Osteocyte (in vitro differentiated cells): ENCODE data around the gene MOV10L1. TPM values are rescaled to one million over a fixed set of nuclear protein-coding genes. Genes with fewer than 3 reads are reported as not detected.

Source experiments
- DNase-seq: peaks from one replicate; pipeline ENCODE4 v3.0.0; 2021; ENCODE audit warnings: mixed read lengths; ENCODE audit not compliant: unreplicated experiment; ENCODE audit errors: extremely low spot score
- H3K27ac Mint-ChIP-seq: one replicate; pipeline ENCODE4 v1.8.0; 2021; ENCODE audit warnings: mild to moderate bottlenecking, mixed read lengths; ENCODE audit not compliant: unreplicated experiment
- H3K27me3 Mint-ChIP-seq: one replicate; pipeline ENCODE4 v1.8.0; 2021; ENCODE audit warnings: mixed read lengths; ENCODE audit not compliant: unreplicated experiment
- H3K36me3 Mint-ChIP-seq: one replicate; pipeline ENCODE4 v1.8.0; 2021; ENCODE audit warnings: mixed read lengths; ENCODE audit not compliant: unreplicated experiment
- H3K4me1 Mint-ChIP-seq: one replicate; pipeline ENCODE4 v1.8.0; 2021; ENCODE audit warnings: mixed read lengths; ENCODE audit not compliant: unreplicated experiment
- H3K4me3 Mint-ChIP-seq: one replicate; pipeline ENCODE4 v1.8.0; 2021; ENCODE audit warnings: mild to moderate bottlenecking, moderate library complexity, mixed read lengths; ENCODE audit not compliant: unreplicated experiment
- H3K9me3 Mint-ChIP-seq: one replicate; pipeline ENCODE4 v1.8.0; 2021; ENCODE audit warnings: mixed read lengths; ENCODE audit not compliant: unreplicated experiment
- total RNA-seq: library from RNA; stranded (reverse); gene quantifications from 2 replicates; pipeline ENCODE4 v1.2.1, GENCODE V29; 2021
- TF ChIP-seq, protein P1 (sequence below): fragments of 200-600 bp; sonication (generic); IDR thresholded peaks from 2 replicates; pipeline ENCODE4 v1.5.0; 2021; ENCODE audit warnings: antibody characterized with exemption, mild to moderate bottlenecking, moderate library complexity

MOV10L1 gene
- total RNA-seq, 1 donor from 2014 or later: 1.4 TPM

GRCh38 chr22:50121202-50121740, 31.5 kb downstream of the MOV10L1 start:
- Mint-ChIP-seq H3K9me3 (peaks cover 16% of the 10 kb centered on the region), H3K27ac (no peak overlapping the region), H3K27me3 (peaks cover 12% of the 10 kb centered on the region), H3K4me3 (no peak overlapping the region), H3K4me1 (peaks cover 12% of the 10 kb centered on the region), H3K36me3 (peaks cover 2% of the 10 kb centered on the region)
- TF ChIP-seq, protein P1, sequence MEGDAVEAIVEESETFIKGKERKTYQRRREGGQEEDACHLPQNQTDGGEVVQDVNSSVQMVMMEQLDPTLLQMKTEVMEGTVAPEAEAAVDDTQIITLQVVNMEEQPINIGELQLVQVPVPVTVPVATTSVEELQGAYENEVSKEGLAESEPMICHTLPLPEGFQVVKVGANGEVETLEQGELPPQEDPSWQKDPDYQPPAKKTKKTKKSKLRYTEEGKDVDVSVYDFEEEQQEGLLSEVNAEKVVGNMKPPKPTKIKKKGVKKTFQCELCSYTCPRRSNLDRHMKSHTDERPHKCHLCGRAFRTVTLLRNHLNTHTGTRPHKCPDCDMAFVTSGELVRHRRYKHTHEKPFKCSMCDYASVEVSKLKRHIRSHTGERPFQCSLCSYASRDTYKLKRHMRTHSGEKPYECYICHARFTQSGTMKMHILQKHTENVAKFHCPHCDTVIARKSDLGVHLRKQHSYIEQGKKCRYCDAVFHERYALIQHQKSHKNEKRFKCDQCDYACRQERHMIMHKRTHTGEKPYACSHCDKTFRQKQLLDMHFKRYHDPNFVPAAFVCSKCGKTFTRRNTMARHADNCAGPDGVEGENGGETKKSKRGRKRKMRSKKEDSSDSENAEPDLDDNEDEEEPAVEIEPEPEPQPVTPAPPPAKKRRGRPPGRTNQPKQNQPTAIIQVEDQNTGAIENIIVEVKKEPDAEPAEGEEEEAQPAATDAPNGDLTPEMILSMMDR: no peak
- no peak for DNase-seq

- no peak for DNase-seq
- Mint-ChIP-seq H3K4me3 (no peak overlapping the region), H3K27ac (no peak overlapping the region), H3K4me1 (peaks cover 12% of the 10 kb centered on the region), H3K9me3 (peaks cover 16% of the 10 kb centered on the region), H3K27me3 (peaks cover 20% of the 10 kb centered on the region), H3K36me3 (peaks cover 2% of the 10 kb centered on the region)
- TF ChIP-seq, protein P1: no peak
Observed at GRCh38 chr22:50123119-50123518, 33.3 kb downstream of the MOV10L1 start.

GRCh38 chr22:50125029-50125428, 35.2 kb downstream of the MOV10L1 start:
- no peak for DNase-seq
- TF ChIP-seq, protein P1: no peak
- no peak overlapping the region for H3K4me3 Mint-ChIP-seq
- H3K9me3 Mint-ChIP-seq: peaks cover 16% of the 10 kb centered on the region
- H3K27me3 Mint-ChIP-seq: peaks cover 20% of the 10 kb centered on the region
- peaks cover 2% of the 10 kb centered on the region for H3K36me3 Mint-ChIP-seq
- no peaks in the 10 kb centered on the region for H3K4me1 Mint-ChIP-seq
- H3K27ac Mint-ChIP-seq: no peak overlapping the region

- Mint-ChIP-seq H3K9me3 (peaks cover under 1% of the 10 kb centered on the region), H3K4me1 (no peaks in the 10 kb centered on the region), H3K4me3 (no peak overlapping the region), H3K36me3 (no peaks in the 10 kb centered on the region), H3K27me3 (peaks cover 22% of the 10 kb centered on the region), H3K27ac (no peak overlapping the region)
- DNase-seq: no peak
- TF ChIP-seq, protein P1: no peak
Observed at GRCh38 chr22:50129121-50129736, 39.4 kb downstream of the MOV10L1 start.

DNA sequence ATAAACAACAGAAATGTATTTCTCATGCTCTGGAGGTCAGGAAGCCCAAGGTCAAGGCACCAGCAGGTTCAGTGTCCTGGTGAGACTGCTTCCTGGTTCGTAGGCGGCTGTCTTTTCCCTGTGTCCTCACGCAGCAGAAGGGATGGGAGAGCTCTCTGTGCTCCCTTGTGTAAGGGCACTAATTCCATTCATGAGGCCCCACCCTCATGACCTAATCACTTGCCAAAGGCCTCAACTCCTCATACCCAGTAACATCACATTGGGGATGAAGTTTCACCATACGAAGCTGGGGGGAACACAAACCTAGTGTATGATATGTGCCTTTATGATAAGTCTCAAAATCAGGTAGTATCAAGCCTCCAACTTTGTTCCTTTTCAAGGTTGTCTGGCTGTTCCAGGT, 42.1 kb downstream of the MOV10L1 start:
- Mint-ChIP-seq H3K9me3 (no peaks in the 10 kb centered on the region), H3K4me1 (peaks cover 6% of the 10 kb centered on the region), H3K4me3 (no peak overlapping the region), H3K27me3 (peaks cover 20% of the 10 kb centered on the region), H3K36me3 (no peaks in the 10 kb centered on the region), H3K27ac (no peak overlapping the region)
- no peak for DNase-seq
- TF ChIP-seq, protein P1: no peak
